ENCODE data around the gene SF3B6.

SF3B6 gene

GRCh38 chr2:24021122-24021998, 54.8 kb downstream of the SF3B6 start:
- DNase-seq: no peak

DNA sequence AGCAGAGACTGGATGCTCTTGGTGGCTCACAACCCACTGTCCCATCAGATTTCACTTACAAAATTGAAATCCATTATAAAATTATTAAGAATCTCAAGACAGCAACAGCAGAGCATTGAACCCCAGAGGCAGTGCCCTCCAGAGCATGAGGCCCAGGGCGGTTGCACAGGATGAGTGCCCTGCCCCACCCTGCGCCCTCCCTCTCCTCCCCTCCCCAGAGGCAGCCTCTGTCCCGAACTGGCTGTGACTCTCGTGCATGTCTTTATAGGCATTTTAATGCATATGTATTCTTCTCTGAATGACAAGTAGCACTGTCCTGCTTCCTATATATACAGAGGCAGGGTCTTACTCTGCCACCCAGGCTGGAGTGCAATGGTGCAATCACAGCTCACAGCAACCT, 55.9 kb downstream of the SF3B6 start:
- DNase-seq: no peak

- no peak for DNase-seq
Observed at GRCh38 chr2:24019729-24020128, 56.4 kb downstream of the SF3B6 start.

- DNase-seq: no peak
Observed at GRCh38 chr2:24018241-24018640, 57.9 kb downstream of the SF3B6 start.

- no peak for DNase-seq
Observed at GRCh38 chr2:24017711-24018110, 58.4 kb downstream of the SF3B6 start.

All from hypothalamus (tissue), 51 donors.